Measurements from ENCODE around the gene OTP.
"Not testable (repeated sequence)": the region's sequence is repeated elsewhere in the genome, so short reads cannot be mapped to it uniquely, and the experiment has no call there.

The OTP gene

GRCh38 chr5:77608927-77609326 lies 29.6 kb downstream of the OTP start:
- DNase-seq, ATAC-seq: not testable (repeated sequence)

DNA sequence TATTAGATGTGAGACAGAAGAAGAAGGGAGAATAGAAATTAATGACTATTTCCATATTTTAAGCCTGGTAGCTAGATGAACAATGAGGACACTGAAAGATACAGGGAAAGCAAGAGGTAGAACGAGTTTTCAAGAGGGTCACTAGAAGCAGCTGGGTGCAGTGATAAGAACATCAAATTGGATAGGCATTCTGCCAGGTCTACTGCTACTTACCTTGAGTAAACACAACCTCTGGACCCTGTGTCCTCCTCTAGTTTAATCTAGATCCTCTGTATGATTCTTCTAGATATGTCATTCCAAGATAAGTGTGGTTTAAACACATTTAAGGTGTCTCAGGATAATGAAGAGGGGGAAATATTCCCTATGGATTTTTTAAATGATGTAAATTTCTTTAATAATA lies 31.2 kb downstream of the OTP start:
- DNase-seq (no peak), ATAC-seq (no peak)

- no peak for DNase-seq
- no peak for ATAC-seq
Observed at GRCh38 chr5:77606279-77606678, 32.2 kb downstream of the OTP start.

DNA sequence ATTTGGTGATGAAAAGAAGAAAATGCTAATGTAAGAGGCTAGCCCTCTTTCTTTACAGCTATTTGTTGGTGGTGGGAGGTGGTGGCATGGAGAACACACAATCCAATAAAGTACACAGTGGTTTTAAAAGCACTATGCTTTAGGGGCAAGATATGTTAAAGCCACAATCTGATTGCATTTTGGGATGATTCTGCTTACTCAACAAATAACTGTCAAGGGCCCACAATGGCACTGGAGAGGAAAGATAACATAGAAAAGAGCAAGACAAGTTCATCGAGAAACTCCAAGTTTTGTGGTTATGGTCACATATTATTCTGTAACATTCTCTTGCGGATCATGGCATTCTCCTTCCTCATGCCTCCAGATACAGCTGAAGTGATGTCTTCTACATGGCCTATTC lies 38.8 kb downstream of the OTP start:
- no peak for ATAC-seq
- no peak for DNase-seq

GRCh38 chr5:77590347-77590746 lies 48.2 kb downstream of the OTP start:
- ATAC-seq (no peak), DNase-seq (no peak)

- DNase-seq, result no peak
- no peak for ATAC-seq
Observed at GRCh38 chr5:77588175-77588574, 50.3 kb downstream of the OTP start.

GRCh38 chr5:77586101-77586500 lies 52.4 kb downstream of the OTP start:
- ATAC-seq (no peak), DNase-seq (no peak)

GRCh38 chr5:77582143-77582542 lies 56.4 kb downstream of the OTP start:
- ATAC-seq, DNase-seq: not testable (repeated sequence)
